HG03439 (cell line): ENCODE measurements around the gene PRKD1.

ENCODE experiments used
- ATAC-seq: cut with Tn5 transposase; IDR thresholded peaks from one replicate; pipeline ENCODE4 v1.9.1; 2021; ENCODE audit warnings: mild to moderate bottlenecking, moderate library complexity; ENCODE audit not compliant: unreplicated experiment

PRKD1 gene

GRCh38 chr14:29687071-29687765 lies 240.4 kb downstream of the PRKD1 start:
- ATAC-seq = no peak

GRCh38 chr14:29684926-29685325 lies 242.7 kb downstream of the PRKD1 start:
- ATAC-seq = no peak

- ATAC-seq = no peak
These were observed 244.9 kb downstream of the PRKD1 start for GRCh38 chr14:29682789-29683188.

GRCh38 chr14:29681316-29681715 lies 246.3 kb downstream of the PRKD1 start:
- no peak for ATAC-seq

- ATAC-seq = no peak
These were observed 252.9 kb downstream of the PRKD1 start for GRCh38 chr14:29674566-29675285.

- no peak for ATAC-seq
These were observed 254.8 kb downstream of the PRKD1 start for GRCh38 chr14:29672831-29673230.

GRCh38 chr14:29671034-29671433 lies 256.6 kb downstream of the PRKD1 start:
- ATAC-seq = no peak

- no peak for ATAC-seq
These were observed 259.4 kb downstream of the PRKD1 start for GRCh38 chr14:29668201-29668600.

GRCh38 chr14:29664515-29664914 lies 263.1 kb downstream of the PRKD1 start:
- ATAC-seq = no peak

GRCh38 chr14:29663281-29663801 lies 264.3 kb downstream of the PRKD1 start:
- no peak for ATAC-seq

- no peak for ATAC-seq
These were observed 272.6 kb downstream of the PRKD1 start for GRCh38 chr14:29654901-29655550.

GRCh38 chr14:29653303-29653702 lies 274.3 kb downstream of the PRKD1 start:
- ATAC-seq = no peak

GRCh38 chr14:29652571-29652970 lies 275.1 kb downstream of the PRKD1 start:
- no peak for ATAC-seq

- no peak for ATAC-seq
These were observed 276.9 kb downstream of the PRKD1 start for GRCh38 chr14:29650554-29651269.

- ATAC-seq = no peak
These were observed 278.5 kb downstream of the PRKD1 start for GRCh38 chr14:29649170-29649569.

- ATAC-seq = no peak
These were observed 279.6 kb downstream of the PRKD1 start for GRCh38 chr14:29648045-29648444.

- ATAC-seq = no peak
These were observed 282.5 kb downstream of the PRKD1 start for GRCh38 chr14:29645117-29645516.

GRCh38 chr14:29643433-29644211 lies 284.0 kb downstream of the PRKD1 start:
- ATAC-seq = no peak

- ATAC-seq = no peak
These were observed 290.2 kb downstream of the PRKD1 start for GRCh38 chr14:29637411-29637810.

GRCh38 chr14:29636870-29637269 lies 290.8 kb downstream of the PRKD1 start:
- no peak for ATAC-seq
